GM19452 (cell line): ENCODE data around the gene AATK.

Source experiments
- ATAC-seq: cut with Tn5 transposase; IDR thresholded peaks from one replicate; pipeline ENCODE4 v1.9.1; 2021; ENCODE audit not compliant: unreplicated experiment

The AATK gene, protein sequence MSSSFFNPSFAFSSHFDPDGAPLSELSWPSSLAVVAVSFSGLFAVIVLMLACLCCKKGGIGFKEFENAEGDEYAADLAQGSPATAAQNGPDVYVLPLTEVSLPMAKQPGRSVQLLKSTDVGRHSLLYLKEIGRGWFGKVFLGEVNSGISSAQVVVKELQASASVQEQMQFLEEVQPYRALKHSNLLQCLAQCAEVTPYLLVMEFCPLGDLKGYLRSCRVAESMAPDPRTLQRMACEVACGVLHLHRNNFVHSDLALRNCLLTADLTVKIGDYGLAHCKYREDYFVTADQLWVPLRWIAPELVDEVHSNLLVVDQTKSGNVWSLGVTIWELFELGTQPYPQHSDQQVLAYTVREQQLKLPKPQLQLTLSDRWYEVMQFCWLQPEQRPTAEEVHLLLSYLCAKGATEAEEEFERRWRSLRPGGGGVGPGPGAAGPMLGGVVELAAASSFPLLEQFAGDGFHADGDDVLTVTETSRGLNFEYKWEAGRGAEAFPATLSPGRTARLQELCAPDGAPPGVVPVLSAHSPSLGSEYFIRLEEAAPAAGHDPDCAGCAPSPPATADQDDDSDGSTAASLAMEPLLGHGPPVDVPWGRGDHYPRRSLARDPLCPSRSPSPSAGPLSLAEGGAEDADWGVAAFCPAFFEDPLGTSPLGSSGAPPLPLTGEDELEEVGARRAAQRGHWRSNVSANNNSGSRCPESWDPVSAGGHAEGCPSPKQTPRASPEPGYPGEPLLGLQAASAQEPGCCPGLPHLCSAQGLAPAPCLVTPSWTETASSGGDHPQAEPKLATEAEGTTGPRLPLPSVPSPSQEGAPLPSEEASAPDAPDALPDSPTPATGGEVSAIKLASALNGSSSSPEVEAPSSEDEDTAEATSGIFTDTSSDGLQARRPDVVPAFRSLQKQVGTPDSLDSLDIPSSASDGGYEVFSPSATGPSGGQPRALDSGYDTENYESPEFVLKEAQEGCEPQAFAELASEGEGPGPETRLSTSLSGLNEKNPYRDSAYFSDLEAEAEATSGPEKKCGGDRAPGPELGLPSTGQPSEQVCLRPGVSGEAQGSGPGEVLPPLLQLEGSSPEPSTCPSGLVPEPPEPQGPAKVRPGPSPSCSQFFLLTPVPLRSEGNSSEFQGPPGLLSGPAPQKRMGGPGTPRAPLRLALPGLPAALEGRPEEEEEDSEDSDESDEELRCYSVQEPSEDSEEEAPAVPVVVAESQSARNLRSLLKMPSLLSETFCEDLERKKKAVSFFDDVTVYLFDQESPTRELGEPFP (N-terminal part only)

DNA sequence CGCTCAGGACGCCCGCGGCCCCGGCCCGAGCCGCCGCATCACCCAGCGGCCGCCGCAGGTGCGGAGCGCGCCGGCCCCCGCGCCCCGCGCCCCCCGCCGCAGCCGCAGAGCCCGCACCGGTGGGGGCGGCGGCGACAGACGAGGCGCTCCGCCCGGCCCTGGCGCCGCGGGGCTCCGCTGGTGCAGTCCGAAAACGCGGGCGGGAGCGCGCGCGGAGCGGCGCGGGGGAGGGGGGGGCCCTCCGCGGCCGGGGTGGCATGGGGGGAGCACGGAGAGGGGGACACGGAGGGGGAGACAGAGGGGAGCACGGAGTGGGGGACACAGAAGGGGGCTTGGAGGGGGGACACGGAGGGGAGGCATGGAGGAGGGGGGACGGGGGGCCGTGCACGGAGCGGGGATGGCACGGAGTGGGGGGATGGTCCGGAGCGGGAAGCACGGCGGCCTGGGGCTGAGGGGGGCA lies at the start of gene AATK:
Gene AATK (minus strand): TSS at position 189 of the 460 bp plus-strand sequence. CDS start 229 bp downstream, outside the sequence.
- ATAC-seq: no peak

DNA sequence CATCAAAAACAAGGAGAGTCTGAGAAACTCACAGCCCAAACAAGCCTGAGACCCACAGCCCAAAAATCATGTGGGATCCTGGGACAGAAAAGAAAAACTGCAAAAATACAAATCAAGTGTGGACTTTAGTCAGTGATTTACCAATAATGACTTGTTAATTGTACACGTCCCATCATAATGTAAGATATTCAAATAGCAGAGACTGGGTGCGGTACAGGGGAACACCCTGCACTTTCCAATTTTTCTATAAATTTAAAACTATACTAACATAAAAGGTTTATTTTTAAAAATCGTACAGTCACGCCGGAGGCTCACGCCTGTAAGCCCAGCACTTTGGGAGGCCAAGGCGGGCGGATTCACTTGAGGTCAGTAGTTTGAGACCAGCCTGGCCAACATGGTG lies 48.0 kb upstream of the AATK start:
- ATAC-seq: no peak

DNA sequence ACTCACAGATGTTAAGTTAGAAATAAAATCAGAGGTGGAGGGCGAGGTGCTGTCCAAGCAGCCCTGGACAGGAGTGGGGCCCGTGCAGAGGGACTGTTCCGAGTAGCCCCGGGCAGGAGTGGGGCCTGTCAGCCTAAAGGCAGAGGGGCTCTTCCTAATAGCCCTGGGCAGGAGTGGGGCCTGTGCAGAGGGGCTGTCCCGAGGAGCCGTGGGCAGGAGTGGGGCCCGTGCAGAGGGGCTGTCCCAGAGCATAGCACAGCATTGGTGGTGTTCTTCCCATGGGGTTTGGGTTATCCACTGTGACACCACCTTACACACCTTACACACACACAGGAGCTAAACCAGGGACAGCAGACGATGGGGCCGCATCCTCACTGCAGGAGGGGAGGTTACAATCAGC lies 46.3 kb upstream of the AATK start:
- ATAC-seq: no peak

DNA sequence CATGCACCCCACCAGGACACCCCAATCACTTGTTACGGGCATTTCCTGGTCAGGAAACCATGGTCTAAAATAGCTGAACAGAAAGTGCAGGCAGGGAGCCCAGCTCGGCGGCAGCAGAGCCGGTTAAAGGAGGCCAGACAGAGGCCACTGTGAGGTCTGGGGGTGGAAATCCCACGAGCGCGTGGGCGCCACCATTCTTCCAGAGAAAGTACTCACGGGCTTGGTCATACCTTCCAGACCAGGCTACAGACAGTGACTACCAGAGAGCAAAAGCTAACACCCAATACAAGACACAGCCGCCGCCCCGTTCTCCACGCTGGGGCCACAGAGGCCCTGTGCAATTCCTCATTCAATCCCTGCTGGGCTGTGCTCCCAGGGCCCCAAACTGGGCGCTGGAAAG lies 44.8 kb upstream of the AATK start:
- ATAC-seq: no peak

DNA sequence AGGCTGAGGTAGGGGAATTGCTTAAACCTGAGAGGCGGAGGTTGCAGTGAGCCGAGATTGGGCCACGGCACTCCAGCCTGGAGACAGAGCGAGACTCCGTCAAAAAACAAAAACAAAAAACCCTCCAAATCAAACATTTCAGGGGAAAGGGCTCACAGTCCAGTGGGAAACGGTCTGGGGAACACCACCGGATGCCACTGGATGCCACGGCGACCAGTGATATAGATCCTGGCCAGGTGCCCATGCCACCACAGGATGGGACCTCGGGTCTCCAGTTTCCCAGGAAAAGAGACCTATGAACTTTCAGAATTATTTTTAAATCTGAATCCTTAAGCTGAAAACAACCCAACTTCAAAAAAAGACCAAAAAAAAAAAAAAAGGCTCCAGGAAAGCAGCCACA lies 44.4 kb upstream of the AATK start:
- ATAC-seq: no peak

DNA sequence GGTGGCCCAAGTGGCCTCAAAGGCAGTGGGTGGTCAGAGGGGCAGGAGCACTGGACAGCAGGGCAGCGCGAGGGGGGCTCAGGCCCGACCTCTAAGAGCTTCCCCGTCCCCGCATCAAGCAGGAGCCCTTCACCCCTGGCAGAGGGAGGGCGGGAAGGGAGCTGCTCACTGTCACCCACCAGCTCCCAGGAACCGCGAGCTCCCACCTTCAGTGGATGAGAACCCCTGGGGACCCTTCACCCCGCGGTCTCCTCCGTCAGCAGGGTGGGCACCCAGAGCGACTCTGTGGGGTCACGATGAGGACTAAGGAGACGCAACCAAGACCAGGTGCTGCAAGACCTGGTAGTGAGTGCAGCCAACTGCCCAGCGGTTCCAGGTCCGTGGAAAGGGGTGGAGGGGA lies 43.1 kb upstream of the AATK start:
- ATAC-seq: no peak

DNA sequence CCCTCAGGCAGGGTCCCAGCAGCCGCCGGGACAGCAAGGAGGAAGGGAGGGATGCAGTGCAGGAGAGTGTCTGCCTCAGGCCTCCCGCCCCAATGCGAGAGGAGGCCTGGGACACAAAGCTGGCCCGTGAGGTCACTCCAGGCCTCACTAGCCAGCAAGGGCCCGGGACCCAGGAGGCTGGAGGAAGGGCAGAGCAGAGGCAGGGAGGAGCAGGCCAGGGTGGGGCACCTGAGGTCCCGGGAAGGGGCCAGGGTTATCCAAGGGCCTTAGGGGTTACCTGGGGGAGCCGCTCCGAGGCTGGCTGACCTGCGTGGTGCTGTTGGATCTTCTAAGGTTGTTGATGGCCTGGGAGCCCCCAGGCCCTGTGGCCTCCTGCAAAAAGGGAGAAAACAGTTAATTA lies 42.6 kb upstream of the AATK start:
- ATAC-seq: no peak

DNA sequence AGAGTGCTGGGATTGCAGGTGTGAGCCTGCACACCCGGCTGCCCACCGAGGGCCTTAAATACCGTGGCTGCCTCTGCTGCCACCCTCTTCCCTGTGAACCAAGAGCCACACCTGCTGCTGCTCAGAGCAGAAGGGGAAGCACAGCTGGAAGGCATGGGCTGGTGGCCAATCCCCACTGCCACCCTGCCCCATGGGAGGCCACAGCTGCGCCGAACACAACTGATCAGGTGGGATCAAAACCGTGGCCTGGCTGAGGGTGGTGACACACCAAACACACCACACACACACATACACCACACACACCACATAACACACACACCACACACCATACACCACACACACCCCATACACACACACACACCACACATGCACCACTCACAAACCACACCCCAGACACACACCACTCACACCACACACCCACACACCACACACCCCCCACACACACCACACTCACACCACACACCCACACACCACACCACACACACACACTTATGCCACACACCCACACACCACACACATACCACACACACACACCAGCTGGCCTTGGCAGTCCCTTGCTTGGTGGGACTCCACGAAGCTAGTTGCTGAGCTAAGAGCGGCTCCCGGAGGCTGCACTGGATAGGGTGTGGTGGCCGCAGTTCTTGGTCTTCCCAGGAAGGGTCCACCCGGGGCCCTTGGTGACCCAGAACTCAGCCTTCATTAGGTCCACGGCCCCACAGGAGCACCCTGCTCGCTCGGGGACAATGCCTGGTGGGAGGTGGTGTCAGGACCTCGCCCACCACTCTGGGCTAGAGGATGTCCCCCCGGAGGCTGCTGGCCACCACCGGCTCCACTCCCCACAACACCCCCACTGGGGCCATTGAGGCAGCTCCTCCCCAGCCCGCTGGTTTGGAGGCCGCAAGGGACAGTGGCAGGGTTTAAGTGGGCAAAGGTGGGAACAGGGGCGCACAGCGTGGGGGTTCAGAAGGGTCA lies 41.9 kb upstream of the AATK start:
- ATAC-seq: no peak

DNA sequence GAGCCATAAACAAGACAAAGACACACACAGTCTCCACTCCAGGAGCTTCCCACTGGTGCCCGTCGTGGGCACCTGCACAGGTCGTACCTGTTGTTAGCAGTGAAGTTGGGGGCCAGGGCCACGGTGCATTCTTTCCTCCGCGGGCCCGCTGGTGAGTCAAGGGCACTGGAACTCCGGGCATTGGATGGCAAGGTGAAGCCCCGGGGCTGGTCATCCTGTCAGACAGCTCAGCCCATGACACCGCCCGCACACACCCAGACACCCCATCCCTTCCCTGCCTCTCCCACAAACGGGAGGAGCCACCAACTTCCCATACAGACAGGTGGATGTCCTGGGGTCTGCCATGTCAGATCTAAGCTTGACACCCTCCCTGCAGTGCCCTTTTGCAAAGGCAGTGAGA lies 40.6 kb upstream of the AATK start:
- ATAC-seq: no peak

DNA sequence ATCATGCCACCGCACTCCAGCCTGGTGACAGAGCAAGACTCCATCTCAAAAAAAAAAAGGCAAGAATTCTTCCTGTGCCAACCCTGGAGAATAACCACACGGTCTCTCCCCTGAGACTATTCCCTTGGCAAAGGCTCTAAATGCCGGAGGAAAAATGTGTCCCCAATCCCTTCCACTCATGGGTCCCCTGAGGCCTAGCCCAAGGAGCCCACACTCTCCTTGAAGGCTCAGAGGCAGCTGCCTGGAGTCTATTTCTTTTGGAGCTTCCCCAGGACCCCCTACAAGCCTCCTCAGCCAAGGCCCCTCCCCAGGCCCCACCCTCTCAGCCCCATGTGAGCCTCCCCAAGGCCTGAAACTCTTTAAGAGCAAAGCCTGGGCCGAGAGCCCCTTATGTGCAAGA lies 40.1 kb upstream of the AATK start:
- no peak for ATAC-seq

DNA sequence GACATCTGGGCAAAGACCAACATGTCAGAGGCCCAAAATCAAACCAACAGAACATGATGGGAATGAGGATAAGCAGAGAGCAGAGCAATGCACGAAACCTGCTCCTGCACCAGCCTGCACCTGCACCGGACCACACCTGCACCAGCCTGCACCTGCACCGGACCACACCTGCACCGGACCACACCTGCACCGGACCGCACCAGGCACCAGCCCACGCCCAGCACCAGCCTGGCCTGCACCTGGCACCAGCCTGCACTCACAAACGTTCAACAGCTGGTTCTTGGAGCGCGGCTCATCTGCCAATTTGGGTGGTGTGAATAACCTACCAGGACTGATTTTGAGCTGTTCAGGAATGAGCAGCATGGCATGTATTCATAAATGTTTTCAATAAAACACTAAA lies 38.6 kb upstream of the AATK start:
- no peak for ATAC-seq

DNA sequence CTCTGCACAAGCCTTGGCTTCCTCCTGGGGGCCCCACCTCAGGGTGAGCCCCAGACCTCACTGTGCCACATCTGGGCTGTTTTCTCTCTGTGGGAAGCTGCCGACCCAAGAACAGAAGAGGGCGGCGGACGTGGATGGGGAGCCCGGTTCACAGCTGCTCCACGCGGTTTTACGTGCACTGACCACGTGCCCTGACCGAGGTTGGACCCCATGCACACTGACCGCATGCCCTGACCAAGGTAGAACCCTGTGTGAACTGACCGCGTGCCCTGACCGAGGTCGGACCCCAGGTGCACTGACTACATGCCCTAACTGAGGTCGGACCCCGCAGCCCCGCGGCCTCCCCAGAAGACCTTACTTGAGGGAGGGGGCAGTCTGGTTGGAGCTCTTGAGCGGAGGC lies 37.1 kb upstream of the AATK start:
- no peak for ATAC-seq

DNA sequence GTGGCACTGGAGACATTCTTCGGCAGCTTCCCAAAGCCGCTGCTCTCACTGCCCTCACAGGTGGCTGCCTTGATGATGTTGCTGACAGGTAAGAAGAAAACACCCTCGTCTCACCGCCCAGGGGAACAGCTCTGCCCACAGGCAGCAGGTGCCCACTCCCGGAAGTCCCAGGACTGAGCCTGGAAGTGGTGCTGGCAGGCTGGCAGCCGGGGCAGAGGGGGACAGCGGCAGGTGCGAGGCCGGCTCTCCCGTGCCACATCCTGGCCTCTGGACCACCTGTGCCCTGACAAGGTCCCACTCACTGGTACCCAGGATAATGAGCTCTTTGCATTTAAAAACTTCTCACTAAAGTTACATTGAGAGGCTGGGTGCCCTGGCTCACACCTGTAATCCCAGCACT lies 36.3 kb upstream of the AATK start:
- ATAC-seq: no peak

DNA sequence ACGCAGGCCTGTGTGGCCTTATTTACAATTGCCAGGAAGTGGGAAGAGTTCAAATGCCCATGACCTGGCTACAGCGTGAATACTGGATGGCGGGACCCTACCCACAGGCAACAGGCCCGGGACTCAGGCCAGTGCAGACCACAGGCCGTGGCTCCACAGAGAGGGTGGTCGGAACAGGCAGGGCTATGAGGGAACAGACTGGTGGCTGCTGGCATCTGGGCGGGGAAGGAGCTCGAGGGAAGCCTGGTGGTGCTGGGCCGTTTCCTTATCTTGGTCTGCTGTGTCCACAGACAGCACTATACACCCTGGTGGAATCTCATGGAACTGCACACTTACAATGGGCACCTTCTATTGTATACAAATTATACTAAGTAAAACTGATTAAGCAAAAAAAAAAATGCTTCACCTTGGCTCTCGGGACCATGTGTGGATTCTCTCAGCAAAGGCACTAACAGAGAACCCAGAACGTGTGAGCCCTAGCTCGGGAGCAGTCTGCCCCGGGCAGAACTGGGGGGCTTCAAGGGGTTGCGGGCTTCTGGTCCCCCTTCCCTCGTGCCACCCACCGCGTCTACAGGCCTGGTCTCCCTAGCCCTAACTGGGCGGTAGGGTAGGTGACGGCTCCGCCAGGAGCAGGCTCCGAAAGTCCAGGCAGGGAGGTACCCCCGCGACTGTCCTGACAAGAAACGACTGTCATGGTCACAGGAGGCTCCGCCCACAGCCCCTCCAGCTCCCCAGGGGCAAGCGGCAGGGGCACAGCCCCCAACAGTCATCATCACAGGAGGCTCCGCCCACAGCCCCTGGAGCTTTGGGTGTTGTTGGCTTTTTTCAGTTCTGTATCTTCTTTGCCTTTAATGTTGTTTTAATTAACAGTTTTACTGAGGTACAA lies 34.9 kb upstream of the AATK start:
- no peak for ATAC-seq

DNA sequence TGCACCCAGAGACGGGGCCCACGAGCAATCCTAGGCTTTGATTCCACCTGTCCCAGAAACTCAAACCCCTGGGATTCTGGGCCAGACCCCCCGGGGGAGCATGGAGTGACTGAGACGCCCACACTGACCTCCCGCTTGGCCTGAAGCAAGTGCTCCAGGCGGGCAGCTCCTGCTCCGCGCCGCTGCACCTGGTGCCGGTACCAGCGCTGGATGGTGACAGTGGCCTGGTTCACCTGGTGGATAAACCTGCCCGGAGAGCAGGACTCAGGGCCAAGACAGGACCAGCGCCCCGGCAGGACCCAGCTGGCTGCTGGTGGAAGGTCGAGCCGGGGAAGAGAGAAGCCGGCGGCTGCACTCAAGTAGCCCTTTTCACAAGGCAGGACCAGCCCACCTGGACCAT lies 34.2 kb upstream of the AATK start:
- no peak for ATAC-seq

DNA sequence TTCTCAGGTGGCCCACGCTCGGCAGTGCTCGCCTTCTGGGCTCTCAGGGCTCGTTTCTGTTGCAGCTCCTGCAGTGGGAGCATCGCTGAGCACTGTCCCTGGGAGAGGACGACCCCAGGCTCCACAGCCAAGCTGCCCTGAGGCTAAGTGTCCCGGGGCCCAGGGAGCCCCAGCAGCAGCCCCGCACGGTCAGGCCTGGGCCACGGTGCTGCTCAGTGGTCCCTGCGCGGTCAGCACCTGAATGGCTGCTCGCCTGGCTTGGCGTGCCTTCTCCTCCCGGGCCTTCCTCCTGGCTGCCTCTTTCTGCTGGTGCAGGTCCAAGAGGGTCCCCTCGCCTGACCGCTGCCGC lies 33.4 kb upstream of the AATK start:
- ATAC-seq: no peak

DNA sequence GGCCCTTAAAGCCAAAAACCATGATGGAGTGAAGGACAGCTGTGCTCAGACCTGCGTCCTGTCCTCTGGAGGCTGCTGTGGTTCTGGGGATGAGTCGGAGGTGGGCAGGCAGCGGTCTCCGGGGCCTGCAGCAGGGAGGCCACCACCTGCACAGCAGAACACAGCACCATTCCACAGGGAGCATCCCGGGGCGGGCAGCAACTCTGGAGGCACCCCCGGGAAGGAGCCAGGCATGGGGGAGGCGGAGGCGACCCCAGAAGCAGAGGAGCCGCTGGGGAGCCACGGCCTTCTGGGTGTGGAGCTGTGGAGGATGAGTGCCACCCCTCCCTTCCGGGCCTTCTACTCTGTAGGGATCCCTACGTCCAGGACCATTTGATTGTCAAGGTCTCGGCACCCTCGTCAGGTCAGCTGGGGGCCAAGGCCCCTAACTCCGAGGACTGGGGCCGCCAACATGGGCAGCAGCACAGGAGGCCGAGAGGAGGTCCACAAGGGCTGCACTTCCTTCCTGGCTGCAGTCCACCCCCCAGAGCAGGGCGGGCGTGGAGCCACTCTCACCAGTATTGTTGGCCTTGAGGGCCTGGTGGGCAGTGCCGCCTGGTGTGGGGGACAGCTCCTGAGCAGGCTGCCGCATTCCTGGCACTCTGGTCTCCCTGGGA lies 32.9 kb upstream of the AATK start:
- no peak for ATAC-seq

DNA sequence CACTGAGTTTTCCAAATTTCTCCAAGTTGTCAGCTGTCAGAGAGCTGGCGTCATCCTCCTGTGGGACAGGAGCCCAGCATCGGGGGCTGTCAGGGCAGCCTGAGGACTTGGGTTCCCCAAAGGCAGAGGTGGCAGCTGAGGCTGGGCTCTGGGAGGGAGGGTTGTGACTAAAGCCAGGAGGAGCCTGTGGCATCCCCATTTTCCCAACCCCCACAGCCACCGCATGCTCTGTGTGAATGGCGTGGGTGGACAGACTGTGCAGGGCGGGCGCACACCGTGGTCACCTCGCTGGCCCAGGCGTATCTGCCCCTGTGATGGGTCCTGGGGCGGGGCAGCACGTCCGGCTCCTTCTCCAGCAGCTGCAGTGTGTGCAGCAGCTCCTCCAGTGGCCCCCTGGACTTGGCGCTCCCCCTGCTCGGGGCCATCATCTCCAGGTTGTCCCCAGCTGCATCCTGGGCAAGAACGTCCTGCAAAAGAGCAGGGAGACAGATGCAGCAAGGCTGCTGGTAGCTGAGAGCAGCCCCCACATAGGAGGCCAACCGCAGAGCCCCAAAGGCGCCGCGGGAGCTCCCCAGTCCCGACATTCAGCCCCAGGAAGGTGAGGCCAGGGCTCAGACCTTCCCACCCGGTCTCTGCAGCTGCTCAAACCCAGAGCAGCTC lies 31.9 kb upstream of the AATK start:
- no peak for ATAC-seq
